ENCODE results near the gene ETNK1.
"Not testable (repeated sequence)": the region's sequence is repeated elsewhere in the genome, so short reads cannot be mapped to it uniquely, and the experiment has no call there.

ETNK1 gene

GRCh38 chr12:22691319-22691718 lies 66.3 kb downstream of the ETNK1 start:
- no peak for DNase-seq

GRCh38 chr12:22692467-22692866 lies 67.5 kb downstream of the ETNK1 start:
- DNase-seq: not testable (repeated sequence)

- no peak for DNase-seq
Observed at GRCh38 chr12:22692964-22693555, 68.1 kb downstream of the ETNK1 start.

- DNase-seq: no peak
Observed at GRCh38 chr12:22698576-22698975, 73.6 kb downstream of the ETNK1 start.

- DNase-seq: not testable (repeated sequence)
Observed at GRCh38 chr12:22699705-22700104, 74.7 kb downstream of the ETNK1 start.

GRCh38 chr12:22700106-22700505 lies 75.1 kb downstream of the ETNK1 start:
- DNase-seq: no peak

GRCh38 chr12:22701216-22701809 lies 76.3 kb downstream of the ETNK1 start:
- not testable (repeated sequence) for DNase-seq

GRCh38 chr12:22702690-22703089 lies 77.7 kb downstream of the ETNK1 start:
- no peak for DNase-seq

- DNase-seq: no peak
Observed at GRCh38 chr12:22709292-22709691, 84.3 kb downstream of the ETNK1 start.

GRCh38 chr12:22712083-22712482 lies 87.1 kb downstream of the ETNK1 start:
- no peak for DNase-seq

GRCh38 chr12:22715254-22715653 lies 90.3 kb downstream of the ETNK1 start:
- DNase-seq: no peak

- DNase-seq: no peak
Observed at GRCh38 chr12:22719745-22720144, 94.8 kb downstream of the ETNK1 start.

GRCh38 chr12:22722081-22722480 lies 97.1 kb downstream of the ETNK1 start:
- DNase-seq: no peak

GRCh38 chr12:22722779-22723178 lies 97.8 kb downstream of the ETNK1 start:
- DNase-seq: no peak

GRCh38 chr12:22728987-22729386 lies 104.0 kb downstream of the ETNK1 start:
- DNase-seq: no peak

GRCh38 chr12:22729431-22729956 lies 104.5 kb downstream of the ETNK1 start:
- DNase-seq: no peak

GRCh38 chr12:22729957-22730443 lies 105.0 kb downstream of the ETNK1 start:
- DNase-seq: no peak

- DNase-seq: no peak
Observed at GRCh38 chr12:22731236-22731635, 106.3 kb downstream of the ETNK1 start.

GRCh38 chr12:22733756-22734155 lies 108.8 kb downstream of the ETNK1 start:
- no peak for DNase-seq

GRCh38 chr12:22738945-22739344 lies 114.0 kb downstream of the ETNK1 start:
- DNase-seq: no peak
